Measurements from ENCODE around the gene ADPRH.

ADPRH gene

DNA sequence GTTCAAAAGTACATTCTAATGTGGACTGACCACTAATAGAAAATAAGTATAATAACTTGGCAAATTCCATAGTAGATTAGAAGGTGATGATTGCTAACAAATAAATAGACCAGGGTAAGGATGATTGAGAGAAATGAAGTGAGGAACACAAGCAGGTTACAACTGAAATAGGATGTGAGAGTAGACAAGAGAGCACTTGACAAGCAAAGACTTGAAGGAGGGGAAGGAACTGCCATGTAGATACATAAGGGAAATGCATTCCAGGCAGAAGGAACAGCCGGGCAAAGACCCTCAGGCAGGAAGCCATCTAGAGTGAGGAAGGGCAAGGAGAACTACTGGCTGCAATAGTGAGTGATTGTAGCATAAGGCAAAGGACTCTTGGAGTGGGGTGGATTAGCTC is 23.4 kb downstream of the ADPRH start:
- TF ChIP-seq, protein P1, sequence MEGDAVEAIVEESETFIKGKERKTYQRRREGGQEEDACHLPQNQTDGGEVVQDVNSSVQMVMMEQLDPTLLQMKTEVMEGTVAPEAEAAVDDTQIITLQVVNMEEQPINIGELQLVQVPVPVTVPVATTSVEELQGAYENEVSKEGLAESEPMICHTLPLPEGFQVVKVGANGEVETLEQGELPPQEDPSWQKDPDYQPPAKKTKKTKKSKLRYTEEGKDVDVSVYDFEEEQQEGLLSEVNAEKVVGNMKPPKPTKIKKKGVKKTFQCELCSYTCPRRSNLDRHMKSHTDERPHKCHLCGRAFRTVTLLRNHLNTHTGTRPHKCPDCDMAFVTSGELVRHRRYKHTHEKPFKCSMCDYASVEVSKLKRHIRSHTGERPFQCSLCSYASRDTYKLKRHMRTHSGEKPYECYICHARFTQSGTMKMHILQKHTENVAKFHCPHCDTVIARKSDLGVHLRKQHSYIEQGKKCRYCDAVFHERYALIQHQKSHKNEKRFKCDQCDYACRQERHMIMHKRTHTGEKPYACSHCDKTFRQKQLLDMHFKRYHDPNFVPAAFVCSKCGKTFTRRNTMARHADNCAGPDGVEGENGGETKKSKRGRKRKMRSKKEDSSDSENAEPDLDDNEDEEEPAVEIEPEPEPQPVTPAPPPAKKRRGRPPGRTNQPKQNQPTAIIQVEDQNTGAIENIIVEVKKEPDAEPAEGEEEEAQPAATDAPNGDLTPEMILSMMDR (IDR thresholded peaks at IDR 0.05) = no peak
- no peak overlapping the region for H3K27ac ChIP-seq
- H3K36me3 ChIP-seq = no peaks in the 10 kb centered on the region
- no peaks in the 10 kb centered on the region for H3K9me3 ChIP-seq
- no peaks in the 10 kb centered on the region for H3K4me1 ChIP-seq (ENCODE audit: control insufficient read depth in 1 of 2, insufficient read depth in 1 of 2, low read depth in 1 of 2, low read length in 1 of 2)
- H3K27me3 ChIP-seq = no peaks in the 10 kb centered on the region
- no peak overlapping the region for H3K4me3 ChIP-seq (ENCODE audit: low read depth in 1 of 2, low read length in 1 of 2)

DNA sequence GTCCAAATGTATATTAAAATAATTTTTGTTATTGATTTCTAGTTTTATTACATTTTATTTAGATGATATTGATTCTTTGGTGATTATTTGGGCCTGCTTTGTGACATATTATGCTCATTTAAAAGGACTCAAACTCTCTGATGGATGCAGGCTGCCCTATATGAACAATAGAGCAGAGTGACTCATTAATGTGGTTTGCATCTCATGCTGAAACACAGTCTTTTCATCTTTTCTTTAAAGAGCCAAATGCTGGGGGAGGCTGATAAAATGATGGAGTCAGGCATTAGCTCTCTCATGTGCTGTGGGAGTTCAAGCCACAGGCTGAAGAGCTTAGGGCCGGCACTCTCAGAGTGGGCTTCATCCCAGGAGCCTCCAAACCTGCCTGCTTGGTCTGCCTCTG is 25.6 kb downstream of the ADPRH start:
- TF ChIP-seq, protein P1 (IDR thresholded peaks at IDR 0.05) = no peak
- H3K4me1 ChIP-seq (ENCODE audit: control insufficient read depth in 1 of 2, insufficient read depth in 1 of 2, low read depth in 1 of 2, low read length in 1 of 2) = no peaks in the 10 kb centered on the region
- H3K4me3 ChIP-seq (ENCODE audit: low read depth in 1 of 2, low read length in 1 of 2) = no peak overlapping the region
- H3K27me3 ChIP-seq = no peaks in the 10 kb centered on the region
- no peaks in the 10 kb centered on the region for H3K36me3 ChIP-seq
- H3K9me3 ChIP-seq = no peaks in the 10 kb centered on the region
- no peak overlapping the region for H3K27ac ChIP-seq

DNA sequence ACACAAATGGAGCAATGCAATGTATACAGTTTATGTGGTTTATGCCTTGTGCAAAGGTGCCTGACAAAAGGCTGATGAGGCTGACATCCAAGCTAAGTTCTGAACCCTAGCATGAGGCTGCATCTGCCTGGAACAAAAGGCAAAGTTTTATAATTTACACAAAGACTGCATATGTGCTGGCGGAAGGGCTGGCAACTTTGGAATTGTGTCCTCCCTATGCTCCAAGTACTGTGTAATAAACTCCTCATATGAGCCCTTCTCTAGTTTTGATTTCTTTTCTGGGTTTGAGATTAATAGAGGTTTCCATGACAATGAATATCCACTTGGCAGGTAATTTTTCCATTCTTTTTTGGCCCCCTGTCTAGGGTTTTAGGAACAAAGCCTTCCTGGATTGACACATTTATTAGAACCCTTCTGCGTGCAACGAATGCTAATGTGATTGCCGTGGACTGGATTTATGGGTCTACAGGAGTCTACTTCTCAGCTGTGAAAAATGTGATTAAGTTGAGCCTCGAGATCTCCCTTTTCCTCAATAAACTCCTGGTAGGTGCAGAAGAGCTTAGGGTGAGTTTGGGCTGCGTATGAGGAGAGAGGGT is 29.2 kb downstream of the ADPRH start:
- TF ChIP-seq, protein P1 (IDR thresholded peaks at IDR 0.05) = no peak
- H3K9me3 ChIP-seq = no peaks in the 10 kb centered on the region

DNA sequence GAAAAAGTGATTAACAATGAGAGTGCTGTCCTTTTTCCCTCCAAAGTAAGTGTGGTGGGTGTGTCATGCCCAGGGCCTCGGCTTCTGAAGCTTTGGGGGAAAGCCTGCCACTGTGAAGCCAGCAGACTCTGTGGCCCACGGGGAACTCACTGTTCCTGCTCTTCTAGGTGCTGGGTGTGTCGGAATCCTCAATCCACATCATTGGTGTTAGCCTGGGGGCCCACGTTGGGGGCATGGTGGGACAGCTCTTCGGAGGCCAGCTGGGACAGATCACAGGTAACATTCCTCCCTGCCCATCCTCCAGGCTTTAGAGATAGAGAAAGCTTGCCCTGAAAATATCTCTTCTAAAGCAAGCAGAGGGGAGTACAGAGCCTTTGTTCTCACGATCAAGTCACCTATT is 30.0 kb downstream of the ADPRH start:
- Histone ChIP-seq H3K36me3 (no peaks in the 10 kb centered on the region), H3K27ac (no peak overlapping the region), H3K27me3 (no peaks in the 10 kb centered on the region), H3K4me3 (ENCODE audit: low read depth in 1 of 2, low read length in 1 of 2) (no peak overlapping the region), H3K4me1 (ENCODE audit: control insufficient read depth in 1 of 2, insufficient read depth in 1 of 2, low read depth in 1 of 2, low read length in 1 of 2) (no peaks in the 10 kb centered on the region), H3K9me3 (no peaks in the 10 kb centered on the region)
- TF ChIP-seq, protein P1 (IDR thresholded peaks at IDR 0.05) = no peak

More for the DNA sequence above, 29.2 kb downstream of the ADPRH start:
- Histone ChIP-seq H3K36me3 (no peaks in the 10 kb centered on the region), H3K27ac (no peak overlapping the region), H3K4me1 (ENCODE audit: control insufficient read depth in 1 of 2, insufficient read depth in 1 of 2, low read depth in 1 of 2, low read length in 1 of 2) (no peaks in the 10 kb centered on the region), H3K4me3 (ENCODE audit: low read depth in 1 of 2, low read length in 1 of 2) (no peak overlapping the region), H3K27me3 (no peaks in the 10 kb centered on the region)

DNA sequence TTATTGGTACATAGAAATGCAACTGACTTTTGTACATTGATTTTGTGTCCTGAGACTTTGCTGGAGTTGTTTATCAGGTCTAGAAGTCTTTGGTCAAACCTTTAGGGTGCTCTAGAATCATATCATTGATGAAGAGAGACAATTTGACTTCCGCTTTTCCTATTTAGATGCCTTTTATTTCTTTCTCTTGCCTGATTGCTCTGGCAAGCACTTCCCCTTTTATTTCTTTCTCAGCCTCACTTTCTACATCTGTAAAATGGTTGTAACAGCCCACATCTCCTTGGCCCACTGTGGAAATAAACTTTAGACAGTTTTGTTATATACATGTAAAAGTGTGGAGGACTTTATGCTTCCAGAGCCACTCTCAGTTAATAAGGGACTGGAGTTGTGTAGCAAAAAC is 32.4 kb downstream of the ADPRH start:
- no peak overlapping the region for H3K27ac ChIP-seq
- H3K4me3 ChIP-seq (ENCODE audit: low read depth in 1 of 2, low read length in 1 of 2) = no peak overlapping the region
- H3K4me1 ChIP-seq (ENCODE audit: control insufficient read depth in 1 of 2, insufficient read depth in 1 of 2, low read depth in 1 of 2, low read length in 1 of 2) = no peaks in the 10 kb centered on the region
- H3K36me3 ChIP-seq = no peaks in the 10 kb centered on the region
- no peaks in the 10 kb centered on the region for H3K27me3 ChIP-seq
- no peaks in the 10 kb centered on the region for H3K9me3 ChIP-seq
- TF ChIP-seq, protein P1 (IDR thresholded peaks at IDR 0.05) = no peak

DNA sequence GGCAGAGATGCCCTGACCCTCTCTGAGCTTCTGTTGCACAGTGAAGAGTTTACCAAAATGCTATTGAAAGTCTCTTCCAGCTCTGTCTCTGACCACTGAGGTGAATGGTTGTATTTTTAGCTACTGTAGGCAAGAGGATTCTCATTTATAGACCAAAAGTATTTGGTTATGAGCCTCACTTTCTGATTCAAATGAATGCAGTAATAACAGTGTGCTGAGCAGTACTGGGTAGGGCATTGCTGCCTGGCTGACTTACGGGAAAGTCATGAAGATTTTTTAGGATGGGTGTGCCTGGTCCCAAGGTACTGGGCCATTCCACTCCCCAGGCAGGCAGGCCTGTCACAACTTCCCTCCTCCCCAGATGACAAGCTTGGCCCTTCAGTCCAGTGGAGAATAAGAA is 33.9 kb downstream of the ADPRH start:
- Histone ChIP-seq H3K9me3 (no peaks in the 10 kb centered on the region), H3K36me3 (no peaks in the 10 kb centered on the region), H3K4me1 (ENCODE audit: control insufficient read depth in 1 of 2, insufficient read depth in 1 of 2, low read depth in 1 of 2, low read length in 1 of 2) (no peaks in the 10 kb centered on the region), H3K27me3 (no peaks in the 10 kb centered on the region), H3K4me3 (ENCODE audit: low read depth in 1 of 2, low read length in 1 of 2) (no peak overlapping the region), H3K27ac (no peak overlapping the region)
- TF ChIP-seq, protein P1 (IDR thresholded peaks at IDR 0.05) = no peak

Data from neutrophil (primary cell).